ENCODE measurements around the gene SHBG.

GRCh38 chr17:7667656-7668406 is 37.9 kb downstream of the SHBG start:
- TF ChIP-seq PATZ1 (CRISPR knock-in tag; IDR thresholded peaks at IDR 0.05; ENCODE audit: borderline replicate concordance) = no peak
- no peak for TF ChIP-seq RARB (CRISPR knock-in tag; IDR thresholded peaks at IDR 0.05)
- TF ChIP-seq ZNF70 (CRISPR knock-in tag; IDR thresholded peaks at IDR 0.05) = no peak
- TF ChIP-seq, protein P1, sequence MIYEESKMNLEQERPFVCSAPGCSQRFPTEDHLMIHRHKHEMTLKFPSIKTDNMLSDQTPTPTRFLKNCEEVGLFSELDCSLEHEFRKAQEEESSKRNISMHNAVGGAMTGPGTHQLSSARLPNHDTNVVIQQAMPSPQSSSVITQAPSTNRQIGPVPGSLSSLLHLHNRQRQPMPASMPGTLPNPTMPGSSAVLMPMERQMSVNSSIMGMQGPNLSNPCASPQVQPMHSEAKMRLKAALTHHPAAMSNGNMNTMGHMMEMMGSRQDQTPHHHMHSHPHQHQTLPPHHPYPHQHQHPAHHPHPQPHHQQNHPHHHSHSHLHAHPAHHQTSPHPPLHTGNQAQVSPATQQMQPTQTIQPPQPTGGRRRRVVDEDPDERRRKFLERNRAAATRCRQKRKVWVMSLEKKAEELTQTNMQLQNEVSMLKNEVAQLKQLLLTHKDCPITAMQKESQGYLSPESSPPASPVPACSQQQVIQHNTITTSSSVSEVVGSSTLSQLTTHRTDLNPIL (CRISPR knock-in tag; IDR thresholded peaks at IDR 0.05; ENCODE audit: low read depth) = no peak
- TF ChIP-seq, protein P2, sequence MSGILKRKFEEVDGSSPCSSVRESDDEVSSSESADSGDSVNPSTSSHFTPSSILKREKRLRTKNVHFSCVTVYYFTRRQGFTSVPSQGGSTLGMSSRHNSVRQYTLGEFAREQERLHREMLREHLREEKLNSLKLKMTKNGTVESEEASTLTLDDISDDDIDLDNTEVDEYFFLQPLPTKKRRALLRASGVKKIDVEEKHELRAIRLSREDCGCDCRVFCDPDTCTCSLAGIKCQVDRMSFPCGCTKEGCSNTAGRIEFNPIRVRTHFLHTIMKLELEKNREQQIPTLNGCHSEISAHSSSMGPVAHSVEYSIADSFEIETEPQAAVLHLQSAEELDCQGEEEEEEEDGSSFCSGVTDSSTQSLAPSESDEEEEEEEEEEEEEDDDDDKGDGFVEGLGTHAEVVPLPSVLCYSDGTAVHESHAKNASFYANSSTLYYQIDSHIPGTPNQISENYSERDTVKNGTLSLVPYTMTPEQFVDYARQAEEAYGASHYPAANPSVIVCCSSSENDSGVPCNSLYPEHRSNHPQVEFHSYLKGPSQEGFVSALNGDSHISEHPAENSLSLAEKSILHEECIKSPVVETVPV (CRISPR knock-in tag; IDR thresholded peaks at IDR 0.05) = no peak
- TF ChIP-seq GLIS3 (CRISPR knock-in tag; IDR thresholded peaks at IDR 0.05) = no peak
- no peak for TF ChIP-seq ZFP3 (CRISPR knock-in tag; IDR thresholded peaks at IDR 0.05)
- TF ChIP-seq ISL1 (CRISPR knock-in tag; IDR thresholded peaks at IDR 0.05) = no peak
- no peak for TF ChIP-seq PPARA (CRISPR knock-in tag; IDR thresholded peaks at IDR 0.05; ENCODE audit: borderline replicate concordance)
- no peak for TF ChIP-seq ZFP30 (CRISPR knock-in tag; IDR thresholded peaks at IDR 0.05)

Data from SK-N-SH treated with all-trans-retinoic acid at 6 μM for 48 hours (cell line).